H1 (cell line): ENCODE results near the gene CELF2. TPM values are rescaled to one million over a fixed set of nuclear protein-coding genes. Genes with fewer than 3 reads are reported as not detected.

Experiments used
- CTCF ChIA-PET: fragments of 300-600 bp; sonication (Branson Sonifier 250); formaldehyde crosslinking; loops from one replicate; lab custom pipeline; 2021; ENCODE audit not compliant: partially characterized antibody; lab: Charles Lee
- POLR2A ChIA-PET: fragments of 300-600 bp; sonication (Branson Sonifier 250); formaldehyde crosslinking; loops from one replicate; lab custom pipeline; 2021; ENCODE audit warnings: inconsistent platforms; ENCODE audit not compliant: partially characterized antibody; lab: Charles Lee
- DNase-seq, 2 experiments: peaks; one replicate each; pipeline versions ENCODE4 v3.0.0 to v3.0.0-alpha.2; 2010 to 2022; ENCODE audit warnings: low spot score in 2 of 2, low read depth in 1 of 2, mixed read lengths in 1 of 2
- FAIRE-seq: peaks from 2 replicates; lab custom pipeline; 2011; peaks lifted over from hg19 to GRCh38; lab: Jason Lieb, UNC
- H2AFZ ChIP-seq: 2 replicates; pipeline ENCODE4 v1.8.1; 2012; ENCODE audit warnings: low read length, inconsistent platforms
- H2AK5ac ChIP-seq: 2 replicates; pipeline ENCODE4 v1.6.1; 2013; ENCODE audit warnings: low read depth, low read length
- H2BK120ac ChIP-seq: replicated peaks from 2 replicates; pipeline ENCODE3; 2013; ENCODE audit warnings: low read depth, low read length, inconsistent platforms
- H2BK12ac ChIP-seq: 2 replicates; pipeline ENCODE4 v1.6.1; 2013; ENCODE audit warnings: low read depth, low read length
- H2BK15ac ChIP-seq: 2 replicates; pipeline ENCODE4 v1.6.1; 2013; ENCODE audit warnings: low read length
- H2BK20ac ChIP-seq: 2 replicates; pipeline ENCODE4 v1.6.1; 2013; ENCODE audit warnings: low read length
- H2BK5ac ChIP-seq: 2 replicates; pipeline ENCODE4 v1.6.1; 2013; ENCODE audit warnings: low read depth, low read length
- H3K14ac ChIP-seq: 2 replicates; pipeline ENCODE4 v1.6.1; 2013; ENCODE audit warnings: inconsistent platforms; ENCODE audit not compliant: insufficient read length
- H3K18ac ChIP-seq: 2 replicates; pipeline ENCODE4 v1.6.1; 2013; ENCODE audit warnings: low read length; ENCODE audit errors: extremely low read depth
- H3K23ac ChIP-seq: 2 replicates; pipeline ENCODE4 v1.6.1; 2013; ENCODE audit warnings: inconsistent platforms; ENCODE audit not compliant: insufficient read length
- H3K23me2 ChIP-seq: 2 replicates; pipeline ENCODE4 v1.6.1; 2013; ENCODE audit warnings: low read depth, low read length
- H3K27ac ChIP-seq: 2 replicates; pipeline ENCODE4 v1.6.1; 2011; ENCODE audit warnings: low read depth, low read length, inconsistent platforms
- H3K27me3 ChIP-seq, 4 experiments: replicated peaks in 1 of 4; 1 replicate in 1 of 4; 2 replicates in 3 of 4; pipeline versions ENCODE4 v1.6.1 to v1.8.1; 2011 to 2013; ENCODE audit warnings: low read length in 3 of 4, mild to moderate bottlenecking in 3 of 4, inconsistent platforms in 2 of 4, mixed read lengths in 2 of 4, moderate library complexity in 1 of 4; ENCODE audit not compliant: control insufficient read depth in 3 of 4, insufficient read depth in 3 of 4; ENCODE audit errors: extremely low read depth in 1 of 4
- H3K36me3 ChIP-seq, 4 experiments: 2 replicates each; pipeline versions ENCODE4 v1.6.1 to v1.8.1; 2011 to 2013; ENCODE audit warnings: mild to moderate bottlenecking in 4 of 4, low read length in 3 of 4, moderate library complexity in 2 of 4, control low read depth in 1 of 4, inconsistent platforms in 1 of 4; ENCODE audit not compliant: insufficient read depth in 4 of 4, control insufficient read depth in 2 of 4
- H3K4ac ChIP-seq: replicated peaks from 2 replicates; pipeline ENCODE3; 2013; ENCODE audit warnings: low read length, low read depth, mixed read lengths, inconsistent platforms; ENCODE audit not compliant: insufficient read length
- H3K4me1 ChIP-seq, 4 experiments: replicated peaks in 1 of 4; 1 replicate in 1 of 4; 2 replicates in 3 of 4; pipeline versions ENCODE4 v1.6.1 to v1.8.1; 2011 to 2013; ENCODE audit warnings: low read length in 3 of 4, inconsistent platforms in 2 of 4, mixed read lengths in 1 of 4; ENCODE audit not compliant: insufficient read depth in 4 of 4, control insufficient read depth in 3 of 4
- H3K4me2 ChIP-seq, 2 experiments: 2 replicates each; pipeline versions ENCODE4 v1.6.1 to v1.8.1; 2011 to 2013; ENCODE audit warnings: low read depth in 2 of 2, low read length in 2 of 2, control low read depth in 1 of 2, inconsistent platforms in 1 of 2, mild to moderate bottlenecking in 1 of 2; ENCODE audit not compliant: insufficient read depth in 1 of 2
- H3K4me3 ChIP-seq, 4 experiments: fragments of 200-600, 300-600 bp in 1 of 4; sonication (generic), shearing (Covaris generic), sonication (Bioruptor Twin) in 1 of 4; 2 replicates each; pipeline versions ENCODE4 v1.5.1 to v1.8.1; 2011 to 2016; ENCODE audit warnings: low read length in 4 of 4, low read depth in 3 of 4, control low read depth in 2 of 4, inconsistent platforms in 2 of 4, mild to moderate bottlenecking in 2 of 4, mixed read lengths in 1 of 4, moderate library complexity in 1 of 4; ENCODE audit not compliant: insufficient read depth in 2 of 4; ENCODE audit errors: extremely low read depth in 1 of 4
- H3K56ac ChIP-seq: replicated peaks from 2 replicates; pipeline ENCODE3; 2013; ENCODE audit warnings: low read depth, mild to moderate bottlenecking, mixed read lengths, low read length, inconsistent platforms; ENCODE audit not compliant: insufficient read length
- H3K79me1 ChIP-seq: 2 replicates; pipeline ENCODE4 v1.6.1; 2013; ENCODE audit warnings: low read depth, low read length, control low read depth
- H3K79me2 ChIP-seq, 2 experiments: 2 replicates each; pipeline versions ENCODE4 v1.6.1 to v1.8.1; 2012 to 2013; ENCODE audit warnings: low read length in 2 of 2, mild to moderate bottlenecking in 2 of 2, inconsistent platforms in 1 of 2; ENCODE audit not compliant: insufficient read depth in 2 of 2, control insufficient read depth in 1 of 2
- H3K9ac ChIP-seq, 4 experiments: replicated peaks in 1 of 4; 1 replicate in 1 of 4; 2 replicates in 3 of 4; pipeline versions ENCODE4 v1.6.1 to v1.8.1; 2011 to 2013; ENCODE audit warnings: low read depth in 3 of 4, low read length in 3 of 4, control low read depth in 2 of 4, mild to moderate bottlenecking in 2 of 4, moderate library complexity in 2 of 4, inconsistent platforms in 1 of 4; ENCODE audit errors: extremely low read depth in 1 of 4
- H3K9me3 ChIP-seq, 2 experiments: 2 replicates each; pipeline versions ENCODE4 v1.6.1 to v1.8.1; 2012 to 2013; ENCODE audit warnings: mild to moderate bottlenecking in 2 of 2, moderate library complexity in 2 of 2, control low read depth in 1 of 2, inconsistent platforms in 1 of 2, low read depth in 1 of 2, low read length in 1 of 2, mixed read lengths in 1 of 2; ENCODE audit not compliant: insufficient read depth in 2 of 2
- H4K20me1 ChIP-seq, 2 experiments: replicated peaks in 1 of 2; 2 replicates each; pipeline versions ENCODE3 to v1.8.1; 2011 to 2013; ENCODE audit warnings: inconsistent platforms in 2 of 2, low read length in 2 of 2, mild to moderate bottlenecking in 1 of 2; ENCODE audit not compliant: insufficient read depth in 2 of 2, control insufficient read depth in 1 of 2
- H4K5ac ChIP-seq: 2 replicates; pipeline ENCODE4 v1.6.1; 2013; ENCODE audit warnings: low read length, low read depth, mixed read lengths, inconsistent platforms; ENCODE audit not compliant: insufficient read length
- H4K8ac ChIP-seq: 2 replicates; pipeline ENCODE4 v1.8.0; 2013; ENCODE audit warnings: mild to moderate bottlenecking, moderate library complexity, low read length, inconsistent platforms; ENCODE audit not compliant: insufficient read depth; ENCODE audit errors: extremely low read depth
- H4K91ac ChIP-seq: replicated peaks from 2 replicates; pipeline ENCODE3; 2013; ENCODE audit warnings: low read length, mixed read lengths, inconsistent platforms; ENCODE audit not compliant: insufficient read length
- BCL11A ChIP-seq, 2 experiments: IDR thresholded peaks; one replicate each; pipeline ENCODE4 v1.6.1; 2011; ENCODE audit warnings: low read depth in 2 of 2, low read length in 2 of 2, mild to moderate bottlenecking in 2 of 2
- CREB1 ChIP-seq: IDR thresholded peaks from 2 replicates; pipeline ENCODE4 v1.6.1; 2012; ENCODE audit warnings: inconsistent platforms
- E2F6 ChIP-seq: IDR thresholded peaks from 2 replicates; pipeline ENCODE4 v1.6.1; 2012; ENCODE audit warnings: inconsistent platforms
- HDAC2 ChIP-seq, 2 experiments: fragments of 300-600 bp in 1 of 2; sonication (generic) in 1 of 2; IDR thresholded peaks; 2 replicates each; pipeline ENCODE4 v1.6.1; 2011 to 2012; ENCODE audit warnings: low read depth in 2 of 2, low read length in 2 of 2, mild to moderate bottlenecking in 2 of 2, moderate library complexity in 2 of 2, borderline replicate concordance in 1 of 2, inconsistent platforms in 1 of 2
- HDAC6 ChIP-seq: IDR thresholded peaks from one replicate; pipeline ENCODE4 v1.7.1; 2012; ENCODE audit warnings: low read depth, mild to moderate bottlenecking, inconsistent platforms, low read length, moderate library complexity
- POLR2AphosphoS5 ChIP-seq: IDR thresholded peaks from 2 replicates; pipeline ENCODE4 v1.6.1; 2011; ENCODE audit warnings: low read depth, low read length
- POU5F1 ChIP-seq: IDR thresholded peaks from 2 replicates; pipeline ENCODE4 v1.6.1; 2011; ENCODE audit warnings: low read depth, mild to moderate bottlenecking, low read length, moderate library complexity
- RXRA ChIP-seq: IDR thresholded peaks from 2 replicates; pipeline ENCODE4 v1.6.1; 2011; ENCODE audit warnings: low read depth, mild to moderate bottlenecking, low read length, moderate library complexity; ENCODE audit not compliant: insufficient read depth
- TAF7 ChIP-seq: optimal IDR thresholded peaks from 2 replicates; pipeline ENCODE3; 2011; ENCODE audit warnings: low read depth, mild to moderate bottlenecking, inconsistent platforms, low read length, moderate library complexity, borderline replicate concordance
- TEAD4 ChIP-seq: IDR thresholded peaks from 2 replicates; pipeline ENCODE4 v1.6.1; 2012; ENCODE audit warnings: low read depth, low read length, inconsistent platforms, mixed read lengths
- ZNF274 ChIP-seq: IDR thresholded peaks from 2 replicates; pipeline ENCODE4 v1.7.0; 2012; ENCODE audit warnings: low read length, borderline replicate concordance; ENCODE audit errors: extremely low read depth
- WGBS, 2 experiments: shearing (Covaris generic) in 1 of 2; methylation state at CpG; one replicate each; pipeline versions ENCODE4 v1.1.6 to v1.1.7; 2013 to 2015; ENCODE audit warnings: low lambda C conversion rate in 2 of 2, mixed read lengths in 2 of 2, inconsistent platforms in 1 of 2, low coverage in 1 of 2, missing lambda C conversion rate in 1 of 2; ENCODE audit not compliant: insufficient replicate concordance in 2 of 2, insufficient coverage in 1 of 2, insufficient read length in 1 of 2; ENCODE audit errors: extremely low coverage in 1 of 2, missing lambda C conversion rate in 1 of 2; 5-methylcytosine and 5-hydroxymethylcytosine counted together
- polyA plus RNA-seq, 7 experiments: library from polyadenylated mRNA; depleted of rRNA in 3 of 7; stranded (reverse) in 5 of 7; unstranded in 2 of 7; fragments of >200 nt in 5 of 7; fragments of 200-250 nt in 2 of 7; gene quantifications; 1 replicate in 5 of 7; 2 replicates in 1 of 7; 4 replicates in 1 of 7; pipeline versions ENCODE4 v1.2.1 to v1.2.3, GENCODE V29; 2011 to 2013; ENCODE audit warnings: missing spikeins in 2 of 7, mixed read lengths in 2 of 7
- total RNA-seq: library from RNA; stranded (reverse); fragmentation: NEBNext Ultra II Directional; extraction: Animal tissue kit (Norgen Biotek cat#: 25700); gene quantifications from 2 replicates; pipeline ENCODE4 v1.2.1, GENCODE V29; 2021

Gene CELF2
- total and polyA plus RNA-seq, 2 of the 8 experiments (the other 6 are each of a cell fraction or from before 2014, with no cell fraction given), result 18.3 to 22.7 TPM

GRCh38 chr10:11205030-11205772 is 187.5 kb downstream of the CELF2 start:
- H3K9ac ChIP-seq, result no peak overlapping the region
- TF ChIP-seq POU5F1, result no peak
- TF ChIP-seq POLR2AphosphoS5, result no peak
- no peak for TF ChIP-seq ZNF274
- no peak for TF ChIP-seq RXRA
- TF ChIP-seq CREB1, result no peak
- no peak for TF ChIP-seq BCL11A (IDR thresholded peaks at IDR 0.05; ENCODE audit: low read depth in 2 of 2, low read length in 2 of 2)
- no peak for TF ChIP-seq TAF7
- TF ChIP-seq HDAC6, result no peak
- TF ChIP-seq HDAC2 (IDR thresholded peaks at IDR 0.05; ENCODE audit: borderline replicate concordance in 1 of 2, low read depth in 2 of 2, low read length in 2 of 2), result no peak
- no peak for TF ChIP-seq TEAD4
- no peak for TF ChIP-seq E2F6

More at GRCh38 chr10:11205030-11205772, 187.5 kb downstream of the CELF2 start:
- 93% methylated on average over 13 of the region's 13 CpGs; no CpG with 5 or more reads in 1 of the 2 experiments for WGBS, 2 experiments
- H4K8ac ChIP-seq, result no peak overlapping the region
- H3K79me1 ChIP-seq, result no peaks in the 10 kb centered on the region
- H2BK15ac ChIP-seq, result no peak overlapping the region
- H2BK5ac ChIP-seq, result no peak overlapping the region
- H3K23ac ChIP-seq, result no peak overlapping the region
- H2BK20ac ChIP-seq, result no peak overlapping the region; the same call in 1 of the 2 replicates
- peaks cover 9 to 20% (median 16%) of the 10 kb centered on the region in 4 experiments for H3K4me1 ChIP-seq
- H4K5ac ChIP-seq, result no peak overlapping the region
- ChIA-PET CTCF (interaction anchor here (1.7 kb wide), 1 partner anchor 65 kb away, joined by 4 read pairs; no protein-coding TSS in a partner anchor), POLR2A (no interaction called here)
- no peaks in the 10 kb centered on the region for H3K9me3 ChIP-seq
- DNase-seq, result no peak
- no peak overlapping the region for H3K4ac ChIP-seq
- H2AFZ ChIP-seq, result no peak overlapping the region
- no peaks in the 10 kb centered on the region for H3K36me3 ChIP-seq
- peak overlapping the region in 1 of 4 experiments; percentile 11; a peak in 1 of 8 replicates for H3K4me3 ChIP-seq
- H4K20me1 ChIP-seq, result no peaks in the 10 kb centered on the region
- H2AK5ac ChIP-seq, result no peak overlapping the region
- no peak overlapping the region for H3K56ac ChIP-seq
- no peaks in the 10 kb centered on the region for H3K27me3 ChIP-seq
- H3K27ac ChIP-seq, result no peak overlapping the region
- H3K18ac ChIP-seq, result no peak overlapping the region; the same call in 1 of the 2 replicates
- no peaks in the 10 kb centered on the region for H3K23me2 ChIP-seq
- no peak overlapping the region for H3K14ac ChIP-seq
- no peak overlapping the region for H2BK120ac ChIP-seq
- H3K79me2 ChIP-seq, result no peaks in the 10 kb centered on the region
- H4K91ac ChIP-seq, result no peak overlapping the region
- H3K4me2 ChIP-seq, result peak overlapping the region in 1 of 2 experiments; percentile 50; a peak in 1 of 4 replicates
- H2BK12ac ChIP-seq, result no peak overlapping the region
- no peak for FAIRE-seq
